ENCODE data around the gene MRRF. TPM values are rescaled to one million over a fixed set of nuclear protein-coding genes. Genes with fewer than 3 reads are reported as not detected.

The MRRF gene
- total RNA-seq, 2 donors from 2014 or later = 20.7 to 21.4 TPM

- TF ChIP-seq CTCF (IDR thresholded peaks at IDR 0.05) = no peak
- Histone ChIP-seq H3K27ac (peak overlapping the region; percentile 50 to 61), H3K27me3 (no peaks in the 10 kb centered on the region), H3K36me3 (no peaks in the 10 kb centered on the region), H3K4me1 (peaks cover 0 to 20% of the 10 kb centered on the region in 2 donors), H3K4me3 (peak overlapping the region; percentile 38 to 53), H3K9me3 (no peaks in the 10 kb centered on the region)
- no peak for DNase-seq (ENCODE audit: low spot score)
Measured at GRCh38 chr9:122346478-122347347, 82.0 kb downstream of the MRRF start.

- H3K27me3 ChIP-seq = no peaks in the 10 kb centered on the region
- TF ChIP-seq CTCF (IDR thresholded peaks at IDR 0.05) = no peak
- peak overlapping the region; percentile 38 to 53 for H3K4me3 ChIP-seq
- no peaks in the 10 kb centered on the region for H3K36me3 ChIP-seq
- H3K9me3 ChIP-seq = no peaks in the 10 kb centered on the region
- peaks cover 0 to 20% of the 10 kb centered on the region in 2 donors for H3K4me1 ChIP-seq
- peak overlapping the region; percentile 50 to 61 for H3K27ac ChIP-seq
- DNase-seq (ENCODE audit: low spot score) = no peak
Measured at GRCh38 chr9:122347348-122348287, 82.9 kb downstream of the MRRF start.

- TF ChIP-seq CTCF (IDR thresholded peaks at IDR 0.05) = no peak
Measured at GRCh38 chr9:122348288-122348777, 83.7 kb downstream of the MRRF start.

GRCh38 chr9:122348791-122349190 lies 84.1 kb downstream of the MRRF start:
- DNase-seq (ENCODE audit: low spot score) = no peak
- Histone ChIP-seq H3K36me3 (no peaks in the 10 kb centered on the region), H3K27ac (no peak overlapping the region), H3K4me3 (no peak overlapping the region), H3K9me3 (no peaks in the 10 kb centered on the region), H3K4me1 (peaks cover 0 to 20% of the 10 kb centered on the region in 2 donors), H3K27me3 (no peaks in the 10 kb centered on the region)
- no peak for TF ChIP-seq CTCF (IDR thresholded peaks at IDR 0.05)

More at GRCh38 chr9:122348288-122348777, 83.7 kb downstream of the MRRF start:
- Histone ChIP-seq H3K27ac (no peak overlapping the region), H3K4me3 (no peak overlapping the region), H3K36me3 (no peaks in the 10 kb centered on the region), H3K9me3 (no peaks in the 10 kb centered on the region), H3K27me3 (no peaks in the 10 kb centered on the region), H3K4me1 (peaks cover 0 to 20% of the 10 kb centered on the region in 2 donors)
- DNase-seq (ENCODE audit: low spot score) = no peak

- Histone ChIP-seq H3K4me1 (peaks cover 0 to 20% of the 10 kb centered on the region in 2 donors), H3K36me3 (no peaks in the 10 kb centered on the region), H3K27ac (no peak overlapping the region), H3K4me3 (no peak overlapping the region), H3K27me3 (no peaks in the 10 kb centered on the region), H3K9me3 (no peaks in the 10 kb centered on the region)
- TF ChIP-seq CTCF (IDR thresholded peaks at IDR 0.05) = no peak
- DNase-seq (ENCODE audit: low spot score) = no peak
Measured at GRCh38 chr9:122349201-122349600, 84.5 kb downstream of the MRRF start.
